PC-9 (cell line): Measurements from ENCODE around the gene TLX2. TPM values are rescaled to one million over a fixed set of nuclear protein-coding genes. Genes with fewer than 3 reads are reported as not detected.
"Not testable (repeated sequence)": the region's sequence is repeated elsewhere in the genome, so short reads cannot be mapped to it uniquely, and the experiment has no call there.

ENCODE experiments used
- Bru-seq: library from RNA; stranded (reverse); fragments of 400-500 nt; gene quantifications from one replicate; lab custom pipeline; 2021; lab: Mats Ljungman, UMichigan
- BruChase-seq, 2 experiments: library from RNA; stranded (reverse); fragments of 400-500 nt; gene quantifications; one replicate each; lab custom pipeline; 2021; lab: Mats Ljungman, UMichigan
- BruUV-seq: library from RNA; stranded (reverse); fragments of 400-500 nt; replicated peaks from 2 replicates; lab custom pipeline; 2021; lab: Mats Ljungman, UMichigan
- CTCF ChIA-PET: fragments of 300-600 bp; sonication (Branson Sonifier 250); formaldehyde crosslinking; loops from one replicate; lab custom pipeline; 2022; ENCODE audit warnings: antibody characterized with exemption; lab: Charles Lee
- POLR2A ChIA-PET: fragments of 300-600 bp; sonication (Branson Sonifier 250); formaldehyde crosslinking; loops from one replicate; lab custom pipeline; 2022; ENCODE audit warnings: antibody characterized with exemption; ENCODE audit not compliant: unreplicated experiment; lab: Charles Lee
- DNase-seq, 2 experiments: peaks; one replicate each; pipeline versions ENCODE4 v3.0.0 to v3.0.0-alpha.2; 2015 to 2022; ENCODE audit warnings: mixed read lengths in 1 of 2
- H2AFZ ChIP-seq: fragments of 200-600 bp; sonication (generic); 2 replicates; pipeline ENCODE4 v1.8.1; 2017; ENCODE audit warnings: antibody characterized with exemption
- H3F3A ChIP-seq: fragments of 200-600 bp; sonication (generic); 2 replicates; pipeline ENCODE4 v1.8.1; 2017; ENCODE audit warnings: antibody characterized with exemption, mild to moderate bottlenecking, low read depth; ENCODE audit not compliant: insufficient read depth
- H3K27ac ChIP-seq: fragments of 200-600 bp; sonication (generic); 2 replicates; pipeline ENCODE4 v1.6.1; 2016; ENCODE audit warnings: mixed run types
- H3K27me3 ChIP-seq: fragments of 200-600 bp; sonication (generic); 2 replicates; pipeline ENCODE4 v1.6.1; 2016; ENCODE audit warnings: low read depth, mixed run types; ENCODE audit not compliant: insufficient read depth
- H3K36me3 ChIP-seq: fragments of 200-600 bp; sonication (generic); 2 replicates; pipeline ENCODE4 v1.6.1; 2016; ENCODE audit warnings: low read depth, mixed run types
- H3K4me1 ChIP-seq: fragments of 200-600 bp; sonication (generic); replicated peaks from 2 replicates; pipeline ENCODE4 v1.6.1; 2016; ENCODE audit warnings: mixed run types; ENCODE audit not compliant: insufficient read depth
- H3K4me2 ChIP-seq: fragments of 200-600 bp; sonication (generic); 2 replicates; pipeline ENCODE4 v1.6.1; 2017; ENCODE audit warnings: mixed run types
- H3K4me3 ChIP-seq: fragments of 200-600 bp; sonication (generic); 2 replicates; pipeline ENCODE4 v1.6.1; 2016; ENCODE audit warnings: mixed run types
- H3K79me2 ChIP-seq: fragments of 200-600 bp; sonication (generic); 2 replicates; pipeline ENCODE4 v1.6.1; 2017; ENCODE audit warnings: low read depth, mixed run types
- H3K9me2 ChIP-seq: fragments of 200-600 bp; sonication (generic); 2 replicates; pipeline ENCODE4 v1.8.1; 2017; ENCODE audit warnings: mild to moderate bottlenecking; ENCODE audit not compliant: insufficient read depth
- H3K9me3 ChIP-seq: fragments of 200-600 bp; sonication (generic); 2 replicates; pipeline ENCODE4 v1.8.1; 2016; ENCODE audit warnings: low read depth; ENCODE audit not compliant: insufficient read depth
- H4K20me1 ChIP-seq: fragments of 200-600 bp; sonication (generic); 2 replicates; pipeline ENCODE4 v1.8.1; 2017; ENCODE audit not compliant: insufficient read depth
- EZH2 ChIP-seq: fragments of 200-600 bp; sonication (generic); IDR thresholded peaks from 2 replicates; pipeline ENCODE4 v1.8.0; 2017; ENCODE audit warnings: antibody characterized with exemption, low read depth
- intact Hi-C: fragments of 100-400 bp; cut with micrococcal nuclease; formaldehyde crosslinking; loops from one replicate; pipeline ENCODE4 v1.10.0; 2022; ENCODE audit not compliant: unreplicated experiment
- long read RNA-seq: library from polyadenylated mRNA; stranded (forward); transcript quantifications from one replicate; pipeline ENCODE4 v2.0.0, GENCODE V29; 2022
- total RNA-seq: library from RNA; stranded (reverse); gene quantifications from 2 replicates; pipeline ENCODE4 v1.2.3, GENCODE V29; 2021
- TF ChIP-seq, protein P1 (sequence below): fragments of 200-600 bp; sonication (generic); conservative IDR thresholded peaks from 2 replicates; pipeline ENCODE4 v1.6.1; 2017; ENCODE audit warnings: mixed run types, antibody characterized with exemption, mild to moderate bottlenecking, moderate library complexity

Gene TLX2
- total RNA-seq (3.1 and 3.8 TPM in 2 replicates), Bru-seq, nascent RNA (percentile 22 among the genes with signal in this experiment), BruChase-seq, experiment 1, labeled RNA remaining after a 2-hour chase (percentile 35 among the genes with signal in this experiment), BruChase-seq, experiment 2, labeled RNA remaining after a 6-hour chase (percentile 31 among the genes with signal in this experiment)
- long read RNA-seq, partial matches to known transcripts = 1 of 2 reads
- long read RNA-seq, other reads (novel, unspliced or antisense) = 1 of 2 reads

DNA sequence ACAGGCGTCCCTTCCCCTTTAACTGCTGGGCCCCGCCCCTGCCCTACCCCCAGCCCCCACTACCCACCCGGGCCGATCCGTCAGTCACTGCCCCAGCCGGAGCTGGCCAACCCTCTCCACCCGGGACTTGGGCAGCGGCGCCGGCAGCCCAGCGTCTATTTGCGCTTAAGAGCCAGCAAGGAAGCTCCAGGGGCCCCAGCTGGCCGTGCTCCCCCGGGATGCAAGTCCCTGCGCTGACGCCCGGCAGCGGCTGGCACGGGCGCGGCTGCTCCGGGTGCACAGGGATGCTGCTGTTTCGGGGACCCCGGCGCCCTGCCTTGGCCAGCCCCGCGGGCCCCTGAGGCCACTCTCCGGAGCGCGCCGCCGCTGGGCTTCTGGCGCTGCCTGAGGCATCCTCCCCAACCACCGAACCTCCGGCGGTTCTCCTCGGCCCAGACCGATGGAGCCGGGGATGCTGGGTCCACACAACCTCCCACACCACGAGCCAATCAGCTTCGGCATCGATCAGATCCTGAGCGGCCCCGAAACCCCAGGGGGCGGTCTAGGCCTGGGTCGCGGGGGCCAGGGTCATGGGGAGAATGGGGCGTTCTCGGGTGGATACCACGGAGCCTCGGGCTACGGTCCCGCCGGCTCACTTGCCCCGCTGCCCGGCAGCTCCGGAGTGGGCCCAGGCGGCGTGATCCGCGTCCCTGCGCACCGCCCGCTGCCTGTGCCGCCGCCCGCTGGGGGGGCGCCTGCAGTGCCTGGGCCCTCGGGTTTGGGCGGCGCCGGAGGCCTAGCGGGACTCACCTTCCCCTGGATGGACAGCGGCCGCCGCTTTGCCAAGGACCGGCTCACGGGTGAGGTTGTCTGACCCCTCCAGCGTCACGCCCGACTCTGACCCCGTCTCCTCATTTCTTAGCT, at the start of gene TLX2:
Gene TLX2 (plus strand): TSS at position 83 of the 903 bp plus-strand sequence. CDS start 357 bp downstream, at position 440.
- H3F3A ChIP-seq = no peaks in the 10 kb centered on the region
- no TSS peak for BruUV-seq
- H3K79me2 ChIP-seq = no peaks in the 10 kb centered on the region
- no peak for TF ChIP-seq EZH2
- H2AFZ ChIP-seq = no peak within 1 kb of the TSS
- no peaks in the 10 kb centered on the region for H3K9me3 ChIP-seq
- POLR2A ChIA-PET = no interaction called here
- no peaks in the 10 kb centered on the region for H3K4me1 ChIP-seq
- CTCF ChIA-PET = no interaction called here
- H3K36me3 ChIP-seq = no peaks in the 10 kb centered on the region
- H4K20me1 ChIP-seq = no peaks in the 10 kb centered on the region
- no peak within 1 kb of the TSS for H3K27ac ChIP-seq
- no peaks in the 10 kb centered on the region for H3K27me3 ChIP-seq
- no peak within 1 kb of the TSS for H3K4me3 ChIP-seq
- DNase-seq = no peak
- H3K9me2 ChIP-seq = no peaks in the 10 kb centered on the region
- intact Hi-C loops = no loop called here
- H3K4me2 ChIP-seq = no peak within 1 kb of the TSS

GRCh38 chr2:74470742-74471141, 43.5 kb upstream of the TLX2 start:
- H3K4me3 ChIP-seq, intact Hi-C loops, H3K27ac ChIP-seq, H2AFZ ChIP-seq, H3K27me3 ChIP-seq, H3K9me3 ChIP-seq, H4K20me1 ChIP-seq, DNase-seq, H3K79me2 ChIP-seq, H3K9me2 ChIP-seq, H3K36me3 ChIP-seq, BruUV-seq: not testable (repeated sequence)
- Histone ChIP-seq H3K4me2 (peak overlapping the region; percentile 95), H3F3A (peaks cover 59% of the 10 kb centered on the region), H3K4me1 (peaks cover 15% of the 10 kb centered on the region)
- CTCF ChIA-PET = interaction anchor here (0.6 to 0.7 kb wide), 2 partner anchors 21 to 79 kb away, joined by 4 to 9 read pairs; no protein-coding TSS in a partner anchor
- POLR2A ChIA-PET = interaction anchor here (0.6 kb wide), 1 partner anchor 265 kb away, joined by 19 read pairs; no protein-coding TSS in a partner anchor

DNA sequence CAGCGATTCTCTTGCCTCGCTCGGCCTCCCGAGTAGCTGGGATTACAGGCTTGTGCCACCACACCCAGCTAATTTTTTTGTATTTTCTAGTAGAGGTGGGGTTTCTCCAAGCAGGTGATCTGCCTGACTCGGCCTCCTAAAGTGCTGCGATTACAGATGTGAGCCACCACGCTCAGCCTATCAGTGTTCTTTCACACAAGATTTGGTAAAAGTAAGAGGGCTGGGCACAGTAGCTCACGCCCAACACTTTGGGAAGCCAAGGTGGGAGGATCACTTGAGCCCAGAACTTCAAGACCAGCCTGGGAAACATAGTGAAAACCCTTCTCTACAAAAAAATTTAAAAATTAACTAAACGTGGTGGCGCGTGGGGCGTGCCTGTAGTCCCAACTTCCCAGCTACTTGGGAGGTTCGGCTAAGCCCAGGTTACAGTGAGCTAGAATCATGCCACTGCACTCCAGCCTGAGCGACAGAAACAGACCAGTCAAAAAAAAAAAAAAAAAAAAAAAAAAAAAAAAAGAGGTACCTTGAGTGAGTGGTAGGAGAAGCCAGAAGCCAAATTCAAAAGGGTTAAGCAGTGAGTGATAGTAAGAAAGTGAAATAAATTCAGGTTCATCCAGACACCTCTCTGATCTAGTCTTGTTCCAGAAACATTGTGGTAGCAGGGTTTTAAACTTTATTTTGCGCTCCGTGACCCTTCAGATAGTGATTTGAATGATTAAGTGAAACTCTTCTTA, 42.8 kb upstream of the TLX2 start:
- Histone ChIP-seq H4K20me1 (no peaks in the 10 kb centered on the region), H3K4me3 (peak overlapping the region; percentile 89), H3F3A (peaks cover 61% of the 10 kb centered on the region), H3K27me3 (no peaks in the 10 kb centered on the region), H3K79me2 (0 out of 2 replicates have a peak, but pooled peaks cover 3% of the 10 kb centered on the region), H3K4me1 (peaks cover 9% of the 10 kb centered on the region), H3K4me2 (peak overlapping the region; percentile 95), H3K9me3 (no peaks in the 10 kb centered on the region), H2AFZ (peak overlapping the region; percentile 93), H3K36me3 (no peaks in the 10 kb centered on the region), H3K9me2 (no peaks in the 10 kb centered on the region), H3K27ac (peak overlapping the region; percentile 74)
- TF ChIP-seq, protein P1, sequence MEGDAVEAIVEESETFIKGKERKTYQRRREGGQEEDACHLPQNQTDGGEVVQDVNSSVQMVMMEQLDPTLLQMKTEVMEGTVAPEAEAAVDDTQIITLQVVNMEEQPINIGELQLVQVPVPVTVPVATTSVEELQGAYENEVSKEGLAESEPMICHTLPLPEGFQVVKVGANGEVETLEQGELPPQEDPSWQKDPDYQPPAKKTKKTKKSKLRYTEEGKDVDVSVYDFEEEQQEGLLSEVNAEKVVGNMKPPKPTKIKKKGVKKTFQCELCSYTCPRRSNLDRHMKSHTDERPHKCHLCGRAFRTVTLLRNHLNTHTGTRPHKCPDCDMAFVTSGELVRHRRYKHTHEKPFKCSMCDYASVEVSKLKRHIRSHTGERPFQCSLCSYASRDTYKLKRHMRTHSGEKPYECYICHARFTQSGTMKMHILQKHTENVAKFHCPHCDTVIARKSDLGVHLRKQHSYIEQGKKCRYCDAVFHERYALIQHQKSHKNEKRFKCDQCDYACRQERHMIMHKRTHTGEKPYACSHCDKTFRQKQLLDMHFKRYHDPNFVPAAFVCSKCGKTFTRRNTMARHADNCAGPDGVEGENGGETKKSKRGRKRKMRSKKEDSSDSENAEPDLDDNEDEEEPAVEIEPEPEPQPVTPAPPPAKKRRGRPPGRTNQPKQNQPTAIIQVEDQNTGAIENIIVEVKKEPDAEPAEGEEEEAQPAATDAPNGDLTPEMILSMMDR = no peak
- TF ChIP-seq EZH2 = no peak
- intact Hi-C loops = no loop called here
- CTCF ChIA-PET = interaction anchor here (0.6 to 0.7 kb wide), 3 partner anchors 20 to 80 kb away, joined by 4 to 9 read pairs (median 8); no protein-coding TSS in a partner anchor
- no peak for DNase-seq
- no TSS peak for BruUV-seq
- POLR2A ChIA-PET = interaction anchor here (0.6 to 0.7 kb wide), 4 partner anchors 28 to 997 kb away, joined by 3 to 19 read pairs (median 6); partner anchors contain the start of gene LBX2
